GM12801 (cell line): ENCODE data around the gene ABCC9.

Source experiments
- TF ChIP-seq, protein P1 (sequence below): IDR thresholded peaks from one replicate; pipeline ENCODE4 v1.5.1; 2011; ENCODE audit warnings: control low read depth; ENCODE audit not compliant: insufficient read length; ENCODE audit errors: extremely low read depth

The ABCC9 gene

DNA sequence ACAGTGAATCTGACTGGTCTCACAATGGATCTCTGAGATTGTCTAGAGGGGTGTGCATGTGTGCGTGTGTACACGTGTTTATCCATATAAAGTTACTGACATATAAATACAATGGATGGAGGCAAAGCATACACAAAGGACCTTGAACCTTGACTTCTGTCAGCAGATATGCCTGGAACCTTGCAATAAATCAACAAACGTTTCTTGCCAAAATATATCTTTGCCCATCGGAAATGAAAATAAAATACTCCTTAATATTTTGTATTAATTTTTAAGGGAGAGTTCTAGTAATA is 114.7 kb downstream of the ABCC9 start:
- TF ChIP-seq, protein P1, sequence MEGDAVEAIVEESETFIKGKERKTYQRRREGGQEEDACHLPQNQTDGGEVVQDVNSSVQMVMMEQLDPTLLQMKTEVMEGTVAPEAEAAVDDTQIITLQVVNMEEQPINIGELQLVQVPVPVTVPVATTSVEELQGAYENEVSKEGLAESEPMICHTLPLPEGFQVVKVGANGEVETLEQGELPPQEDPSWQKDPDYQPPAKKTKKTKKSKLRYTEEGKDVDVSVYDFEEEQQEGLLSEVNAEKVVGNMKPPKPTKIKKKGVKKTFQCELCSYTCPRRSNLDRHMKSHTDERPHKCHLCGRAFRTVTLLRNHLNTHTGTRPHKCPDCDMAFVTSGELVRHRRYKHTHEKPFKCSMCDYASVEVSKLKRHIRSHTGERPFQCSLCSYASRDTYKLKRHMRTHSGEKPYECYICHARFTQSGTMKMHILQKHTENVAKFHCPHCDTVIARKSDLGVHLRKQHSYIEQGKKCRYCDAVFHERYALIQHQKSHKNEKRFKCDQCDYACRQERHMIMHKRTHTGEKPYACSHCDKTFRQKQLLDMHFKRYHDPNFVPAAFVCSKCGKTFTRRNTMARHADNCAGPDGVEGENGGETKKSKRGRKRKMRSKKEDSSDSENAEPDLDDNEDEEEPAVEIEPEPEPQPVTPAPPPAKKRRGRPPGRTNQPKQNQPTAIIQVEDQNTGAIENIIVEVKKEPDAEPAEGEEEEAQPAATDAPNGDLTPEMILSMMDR, result no peak

DNA sequence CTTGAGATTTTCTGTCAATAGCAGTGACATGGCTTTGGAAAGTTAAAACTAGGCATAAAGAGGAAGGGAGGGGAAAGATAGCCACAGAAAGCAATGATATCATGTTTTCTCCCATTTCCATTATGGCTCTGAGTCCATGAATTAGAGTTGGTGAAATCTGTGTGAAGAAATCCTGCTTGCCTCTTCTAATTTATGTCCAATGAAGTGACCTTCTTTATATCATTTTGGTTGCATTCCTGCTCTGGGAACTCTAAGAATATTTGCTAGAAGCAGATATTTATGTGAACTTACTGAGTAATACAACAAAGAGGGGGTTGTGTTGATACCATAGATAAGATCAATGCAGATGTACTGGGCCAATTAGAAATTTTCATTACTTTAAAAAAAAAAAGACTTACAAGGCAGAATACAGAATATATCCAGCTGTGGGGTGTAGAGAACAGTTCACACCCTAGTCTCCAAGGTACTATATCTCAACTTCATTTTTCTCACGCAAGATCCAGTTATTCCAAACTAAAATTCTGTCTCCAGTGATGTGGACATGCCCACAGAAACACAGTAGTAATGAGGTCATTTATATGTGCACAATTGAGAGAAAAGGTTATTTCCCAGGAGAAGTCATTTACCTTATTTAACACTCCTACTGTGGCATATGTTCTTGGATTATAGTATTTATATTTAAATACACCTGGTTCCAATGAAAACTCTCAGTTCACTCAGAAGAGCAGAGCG is 115.2 kb downstream of the ABCC9 start:
- TF ChIP-seq, protein P1, result no peak

DNA sequence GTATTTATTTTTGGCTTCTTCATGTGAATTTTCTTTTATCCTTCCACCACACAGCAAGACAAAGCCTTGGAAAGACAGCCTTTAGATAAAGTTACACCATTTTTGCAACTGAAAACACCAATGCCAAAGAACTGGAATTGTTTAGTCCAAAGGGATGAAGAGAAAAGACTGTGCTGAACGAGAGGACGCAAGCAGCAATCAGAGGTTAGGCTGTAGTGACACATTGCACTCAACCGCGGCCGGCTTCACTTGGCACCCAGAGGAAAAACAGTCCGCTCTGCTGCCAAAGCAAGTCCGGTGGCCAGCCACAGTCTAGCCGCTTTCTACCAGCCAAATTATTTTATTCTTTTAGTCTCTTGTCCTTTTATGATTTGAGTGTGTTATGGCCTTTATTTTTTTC is 117.6 kb downstream of the ABCC9 start:
- TF ChIP-seq, protein P1, result no peak

DNA sequence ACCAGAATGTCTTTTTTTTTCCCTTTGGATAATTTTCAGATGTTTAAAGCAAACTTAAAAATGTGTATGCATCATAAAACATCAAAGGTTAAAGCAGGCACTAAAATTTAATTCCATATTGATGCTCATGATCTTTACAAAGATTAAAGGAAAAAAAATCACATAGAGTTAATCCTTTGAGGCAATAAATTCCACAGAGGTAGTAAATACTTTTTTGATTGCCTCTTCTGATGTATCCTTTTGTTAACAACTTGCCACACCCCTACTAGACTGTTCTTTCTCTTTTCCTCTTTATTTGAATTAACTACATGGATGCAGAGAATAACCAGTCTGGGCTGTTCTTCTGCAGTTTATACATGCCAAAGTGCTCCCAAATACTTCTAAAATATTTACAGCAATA is 121.5 kb downstream of the ABCC9 start:
- TF ChIP-seq, protein P1, result no peak

DNA sequence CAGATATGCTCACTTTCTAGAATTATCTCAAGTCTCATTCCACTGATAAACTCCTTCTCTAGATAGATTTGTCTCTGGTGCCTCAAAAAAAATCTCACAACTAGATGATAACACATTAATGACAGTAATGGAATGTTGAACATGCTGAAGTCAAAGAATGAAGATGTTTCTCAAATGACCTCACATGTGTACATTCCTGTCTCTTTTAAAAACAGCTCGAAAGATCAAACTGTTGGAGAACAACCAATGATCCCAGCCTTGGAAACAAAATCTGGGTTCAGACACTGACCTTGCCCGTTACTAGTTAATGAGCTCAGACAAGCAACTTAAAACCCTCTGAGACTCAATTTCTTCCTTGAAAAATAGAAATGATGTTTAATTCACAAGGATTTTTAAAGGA is 122.0 kb downstream of the ABCC9 start:
- TF ChIP-seq, protein P1, result no peak

DNA sequence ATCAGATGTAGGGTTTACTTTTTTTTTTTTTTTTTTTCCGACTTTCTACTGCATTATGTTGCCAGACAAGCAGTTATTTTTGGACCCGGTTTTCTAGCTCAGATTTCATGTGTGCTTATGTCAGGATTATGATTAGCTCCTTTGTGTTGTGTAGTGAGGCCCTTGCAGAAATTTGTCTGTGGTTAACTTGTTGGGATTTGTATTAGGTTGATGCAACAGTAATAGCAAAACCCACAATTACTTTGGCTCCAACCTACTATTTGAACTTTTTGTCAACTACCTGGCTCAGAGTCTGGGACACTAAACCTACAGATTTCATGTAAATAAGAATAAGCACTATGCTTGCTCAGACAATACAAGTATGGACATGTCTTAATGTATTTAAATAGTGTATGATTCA is 122.6 kb downstream of the ABCC9 start:
- TF ChIP-seq, protein P1, result no peak

DNA sequence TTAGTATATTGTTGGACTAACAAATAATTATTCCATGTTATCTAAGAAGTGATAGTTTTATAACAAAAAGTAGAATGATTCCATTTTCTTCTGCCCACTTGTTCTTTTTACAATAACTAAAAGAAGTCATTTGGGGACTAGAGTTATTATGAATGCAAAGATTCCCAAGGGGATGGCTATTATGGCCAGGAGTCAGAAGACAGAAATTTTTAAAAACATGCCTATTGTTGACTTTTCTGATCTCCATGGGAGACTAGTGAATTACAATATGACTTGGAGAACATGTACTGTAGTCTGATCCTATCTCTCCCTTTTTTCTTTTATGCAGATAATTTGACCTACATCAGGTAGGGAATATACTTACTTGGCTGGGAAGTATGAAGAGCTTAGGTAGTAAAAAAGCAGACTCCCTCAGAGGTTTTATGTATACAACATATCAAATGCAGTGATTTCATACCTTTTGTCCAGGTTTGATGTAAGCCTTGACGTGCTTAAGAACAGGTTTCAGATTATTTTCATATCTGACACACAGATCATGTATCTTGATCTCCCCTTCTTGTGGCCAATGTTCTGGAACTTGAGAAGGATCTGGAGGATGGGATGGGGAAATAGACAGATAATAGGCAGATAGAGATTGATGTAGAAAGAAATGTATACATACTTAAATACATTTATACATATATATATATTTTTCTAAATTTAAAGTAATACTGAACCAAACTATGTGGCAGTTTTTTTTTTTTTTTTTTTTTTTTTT is 125.7 kb downstream of the ABCC9 start:
- TF ChIP-seq, protein P1, result no peak
